Endometrium (tissue), 2 donors: ENCODE results near the gene PHACTR1.
"Not testable (repeated sequence)": the region's sequence is repeated elsewhere in the genome, so short reads cannot be mapped to it uniquely, and the experiment has no call there.

Experiments used
- FAIRE-seq: peaks from 2 replicates; lab custom pipeline; 2012; peaks lifted over from hg19 to GRCh38; lab: Jason Lieb, UNC
- donor health status: control.
- donor health status: control.

The PHACTR1 gene

DNA sequence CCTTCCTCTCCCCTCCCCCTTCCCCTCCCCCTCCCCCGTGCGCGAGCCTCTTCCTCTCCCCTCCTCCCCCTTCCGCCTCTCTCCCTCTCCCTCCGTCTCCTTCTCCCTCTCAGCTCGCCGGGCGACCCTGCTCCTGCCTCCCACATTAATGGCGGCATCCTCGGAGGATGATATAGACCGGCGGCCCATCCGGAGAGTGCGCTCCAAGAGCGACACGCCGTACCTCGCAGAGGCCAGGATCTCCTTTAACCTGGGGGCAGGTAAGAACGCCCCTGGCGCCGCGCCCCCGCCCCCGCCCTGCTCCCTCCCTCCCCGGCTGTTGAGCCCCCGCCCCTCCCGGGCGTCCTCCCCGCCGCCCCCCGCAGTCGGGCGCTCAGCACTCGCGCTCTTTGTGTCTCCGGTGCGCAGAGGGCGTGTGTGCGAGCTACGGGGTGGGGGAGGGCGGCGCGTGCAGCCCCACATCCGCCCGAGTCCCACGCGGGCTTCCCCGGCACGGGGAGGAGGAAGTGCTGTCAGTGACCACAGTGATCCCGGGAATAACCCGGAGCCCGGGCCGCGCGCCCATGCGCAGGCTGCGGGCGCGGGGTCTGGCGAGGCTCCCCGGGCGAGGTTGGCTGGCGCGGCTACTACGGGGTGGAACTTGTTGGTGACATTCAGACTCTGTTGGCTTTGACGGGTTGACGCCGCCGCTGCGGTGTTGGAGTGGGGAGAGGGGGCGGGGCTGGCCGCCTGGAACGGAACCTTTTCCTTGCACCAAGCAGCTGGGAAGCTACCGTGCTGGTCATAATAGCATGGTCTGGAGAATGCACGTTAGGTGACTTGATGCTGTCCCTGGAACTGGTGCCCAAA, 33.2 kb downstream of the PHACTR1 start:
- no peak for FAIRE-seq

DNA sequence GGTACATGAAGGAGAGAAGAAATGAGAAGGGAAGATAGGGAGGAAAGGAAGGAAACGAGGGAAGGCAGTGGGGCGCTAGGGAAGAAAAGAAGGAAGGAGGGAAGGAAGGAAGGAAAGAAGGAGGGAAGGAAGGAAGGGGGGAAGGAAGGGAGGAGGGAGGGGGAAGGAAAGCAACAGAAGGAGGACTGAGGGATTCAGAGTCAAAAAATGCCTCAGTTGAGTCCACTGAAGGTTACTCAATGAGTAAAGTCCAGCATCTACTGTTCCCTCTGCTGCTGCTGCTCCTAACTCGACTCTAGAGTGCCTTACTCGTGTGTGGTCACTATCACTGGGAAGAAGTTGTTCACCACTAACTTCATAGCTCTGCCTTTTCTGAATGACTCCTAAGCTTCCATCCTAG, 33.8 kb downstream of the PHACTR1 start:
- FAIRE-seq = no peak

DNA sequence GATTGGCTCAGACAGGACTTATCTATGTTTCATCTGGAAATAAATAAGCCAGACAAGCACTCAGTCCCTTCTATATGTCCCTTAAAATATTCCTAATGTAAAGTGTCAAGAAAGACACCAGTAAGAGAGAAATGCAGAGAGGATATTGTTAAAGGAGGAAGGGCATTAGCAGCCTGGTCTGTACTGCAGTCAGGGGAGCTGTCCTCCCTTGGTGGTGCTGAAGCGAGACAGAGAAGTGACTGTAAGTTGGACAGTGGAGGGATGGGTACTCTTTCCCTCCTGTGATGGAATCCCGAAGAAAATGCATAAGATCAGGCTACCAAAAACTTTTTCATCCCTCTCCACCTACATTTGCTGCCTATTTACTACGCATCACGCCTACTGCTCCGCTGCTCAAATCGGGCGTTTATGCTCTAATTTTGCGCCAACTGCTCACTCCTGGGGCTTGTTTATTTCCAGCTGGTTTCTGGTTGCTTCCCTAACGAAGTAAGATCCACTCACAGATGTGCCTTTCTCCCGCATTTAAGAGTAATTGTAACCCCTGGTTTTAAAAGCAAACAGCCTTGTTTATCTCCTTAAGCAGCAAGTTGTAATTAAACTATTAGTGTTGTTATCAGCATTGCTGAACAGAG, 35.2 kb downstream of the PHACTR1 start:
- FAIRE-seq = no peak

DNA sequence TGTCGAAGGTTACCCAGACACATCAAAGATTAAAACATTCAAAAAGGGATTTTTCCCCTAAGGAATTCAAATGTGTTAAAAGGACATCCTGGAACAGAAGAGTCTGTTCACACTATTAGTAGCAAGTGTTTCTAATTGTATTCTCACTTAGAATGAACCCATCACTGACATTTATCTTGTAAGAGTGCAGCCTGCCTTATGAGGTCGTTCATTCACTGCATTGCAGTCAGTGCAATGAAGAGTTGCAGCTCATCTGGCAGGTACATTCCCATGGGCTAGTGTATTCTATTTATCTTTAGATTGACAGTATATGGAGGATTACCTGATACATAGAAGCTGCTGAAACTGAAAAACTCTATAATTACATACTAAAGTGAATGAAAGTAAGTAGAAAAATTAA, 36.5 kb downstream of the PHACTR1 start:
- no peak for FAIRE-seq

DNA sequence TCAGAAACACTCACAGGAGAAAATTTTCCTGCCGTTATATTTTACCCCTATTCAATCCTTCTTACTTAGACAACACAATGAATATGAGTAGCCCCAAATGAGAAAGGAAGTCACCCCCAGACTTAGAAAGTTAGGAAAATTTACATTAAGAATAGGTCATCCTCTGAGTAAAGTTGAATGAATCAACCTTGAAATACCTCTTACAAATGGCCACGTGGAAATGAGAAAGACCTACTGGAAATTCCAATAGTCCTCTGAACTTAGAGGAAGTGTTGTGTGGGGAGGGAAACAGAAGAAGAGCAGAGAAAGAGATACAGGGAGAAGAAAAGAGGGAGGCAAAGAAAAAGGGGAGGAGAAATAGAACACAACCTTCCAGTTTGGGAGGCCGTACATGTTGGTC, 43.7 kb downstream of the PHACTR1 start:
- no peak for FAIRE-seq

DNA sequence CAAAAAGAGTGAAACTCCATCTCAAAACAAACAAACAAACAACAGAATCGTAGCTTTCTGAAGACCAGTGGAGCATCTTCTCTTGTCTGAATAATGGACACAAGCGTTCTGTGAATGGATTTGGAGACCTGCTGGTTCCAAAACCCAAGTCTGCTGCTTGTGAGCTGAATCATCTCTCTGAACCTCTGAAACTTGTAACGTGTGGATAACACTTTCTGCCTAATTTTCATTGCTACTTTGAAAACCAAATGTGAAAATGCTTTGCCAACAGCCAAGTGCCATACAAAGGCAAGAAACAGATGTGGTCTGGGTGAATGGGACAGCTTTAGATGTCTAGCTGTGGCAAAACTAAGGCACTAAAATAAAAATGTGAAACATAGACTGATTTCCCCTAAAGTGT, 44.3 kb downstream of the PHACTR1 start:
- no peak for FAIRE-seq

DNA sequence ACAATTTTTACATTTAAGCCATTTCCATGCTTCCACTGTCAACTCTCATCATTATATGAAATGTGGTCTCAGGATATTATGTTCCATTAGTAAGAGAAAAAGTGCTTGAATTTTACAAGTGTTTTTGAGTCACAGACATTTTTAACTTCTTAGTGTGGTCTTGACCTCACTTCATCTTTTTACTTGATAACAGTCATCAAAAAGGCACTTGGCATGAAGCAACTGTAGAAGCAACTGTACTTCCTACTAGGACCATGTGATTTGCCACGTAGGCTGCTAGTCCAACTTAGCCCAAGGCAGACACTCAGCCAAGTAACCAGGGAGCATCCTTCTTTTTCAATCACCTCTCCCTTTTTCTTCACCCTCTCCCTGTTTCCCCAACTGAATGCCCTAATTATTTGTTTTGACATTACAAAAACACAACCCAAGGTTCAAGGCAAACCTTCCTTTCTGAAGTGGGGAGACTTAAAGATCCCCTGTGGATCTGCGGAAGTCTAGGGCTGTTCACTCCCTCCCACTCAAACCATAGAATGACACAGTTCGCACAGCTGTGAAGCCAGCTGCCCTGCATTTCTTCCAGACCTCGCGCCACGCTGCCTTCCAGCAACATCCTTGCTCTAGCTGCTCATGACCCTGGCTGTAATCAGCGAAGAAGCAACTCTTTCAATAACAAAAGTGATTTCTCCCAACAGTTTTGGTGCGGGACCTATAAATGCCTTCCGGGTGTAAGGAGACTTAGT, 45.0 kb downstream of the PHACTR1 start:
- no peak for FAIRE-seq

DNA sequence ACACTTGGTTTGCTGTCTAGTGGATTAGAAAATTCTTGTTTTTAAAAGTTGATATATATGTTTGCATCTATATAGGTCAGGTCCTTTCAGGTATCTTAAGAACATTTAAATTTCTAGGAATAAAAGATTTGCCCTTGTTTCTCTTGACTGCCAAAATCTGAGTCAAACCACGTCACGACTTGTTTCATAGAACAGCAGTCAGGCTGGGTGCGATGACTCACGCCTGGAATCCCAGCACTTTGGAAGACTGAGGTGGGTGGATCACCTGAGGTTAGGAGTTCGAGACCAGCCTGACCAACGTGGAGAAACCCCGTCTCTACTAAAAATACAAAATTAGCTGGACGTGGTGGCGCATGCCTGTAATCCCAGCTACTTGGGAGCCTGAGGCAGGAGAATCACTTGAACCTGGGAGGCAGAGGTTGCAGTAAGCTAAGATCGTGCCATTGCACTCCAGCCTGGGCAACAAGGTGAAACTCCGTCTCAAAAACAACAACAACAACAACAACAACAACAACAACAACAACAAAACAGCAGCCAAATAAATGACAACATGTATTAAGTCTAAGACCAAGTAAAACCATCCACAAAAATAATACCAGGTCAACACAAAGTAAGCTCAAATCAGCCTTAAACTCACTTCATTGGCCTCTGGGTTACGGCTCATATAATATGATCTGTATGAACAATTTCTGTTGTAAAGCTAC, 46.3 kb downstream of the PHACTR1 start:
- not testable (repeated sequence) for FAIRE-seq

DNA sequence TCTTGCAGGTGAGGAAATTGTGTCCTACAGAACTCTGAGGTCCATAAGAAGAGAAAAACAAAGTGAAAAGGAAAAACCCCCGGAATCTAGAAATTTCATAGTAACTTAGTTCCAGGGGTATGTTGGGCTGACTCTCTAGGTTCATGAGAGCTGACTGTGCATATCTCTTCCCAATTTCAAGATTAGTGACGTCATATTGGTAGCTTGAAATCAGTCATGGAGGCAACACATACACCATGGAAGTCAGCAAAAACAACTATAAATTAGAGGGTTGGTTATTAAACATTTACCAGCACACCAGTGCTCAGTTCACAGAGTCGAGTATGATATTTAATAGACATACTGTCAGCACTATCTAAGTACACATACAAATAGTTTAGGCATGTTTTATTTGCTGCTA, 49.8 kb downstream of the PHACTR1 start:
- no peak for FAIRE-seq

- no peak for FAIRE-seq
Measured at GRCh38 chr6:12767016-12767415, 50.4 kb downstream of the PHACTR1 start.

DNA sequence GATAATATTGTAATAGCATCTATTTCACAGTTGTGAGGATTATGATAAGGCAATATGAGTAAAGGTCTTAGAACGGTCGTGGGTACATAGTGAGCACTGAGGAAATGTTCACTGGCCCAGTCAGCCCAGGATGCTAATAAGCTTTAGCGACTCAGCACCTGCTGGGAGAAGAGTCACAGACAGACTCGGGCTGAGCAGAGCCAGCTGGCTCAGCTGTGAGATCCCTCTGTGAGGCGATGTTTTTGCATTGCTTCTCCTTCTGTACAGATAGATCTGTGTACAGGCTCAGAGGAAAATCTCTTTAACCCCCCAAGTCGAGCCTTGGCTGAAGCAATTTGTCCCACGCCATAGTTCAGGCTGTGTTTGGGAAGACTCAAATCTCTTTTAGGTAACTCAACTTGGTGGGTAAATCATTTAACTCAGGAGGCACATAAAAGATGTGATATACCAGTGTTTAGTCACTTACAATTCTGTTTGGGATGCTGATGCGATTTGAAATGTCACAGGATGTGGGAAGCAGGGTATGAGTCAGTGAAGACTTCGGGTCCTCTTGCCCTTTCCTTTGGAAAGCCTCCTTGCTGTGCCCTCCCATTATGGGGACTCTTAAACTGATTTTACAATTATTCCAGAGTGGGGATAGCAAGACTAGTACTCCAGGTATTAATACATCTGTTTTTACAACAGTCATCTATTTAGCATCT, 53.1 kb downstream of the PHACTR1 start:
- FAIRE-seq = no peak

GRCh38 chr6:12772416-12772815, 55.8 kb downstream of the PHACTR1 start:
- no peak for FAIRE-seq

GRCh38 chr6:12776291-12776690, 59.7 kb downstream of the PHACTR1 start:
- FAIRE-seq = no peak

DNA sequence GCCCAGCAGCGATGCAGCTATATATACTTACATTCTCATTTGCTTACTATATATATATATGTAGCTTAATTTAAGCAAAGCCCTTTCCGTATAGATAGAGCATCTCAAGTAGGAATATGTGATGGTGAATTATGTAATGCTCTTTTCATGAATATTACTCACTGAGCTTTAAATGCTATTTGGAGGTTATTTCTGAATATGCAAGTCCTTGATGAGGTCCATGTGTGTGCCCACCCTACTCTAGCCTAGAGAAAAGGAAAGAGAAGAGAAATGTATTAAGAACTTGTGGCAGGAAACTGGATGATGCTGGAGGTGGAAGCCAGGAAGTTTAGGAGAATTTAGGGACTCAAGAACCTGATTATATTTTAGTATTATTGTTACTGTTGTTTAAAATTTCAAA, 63.2 kb downstream of the PHACTR1 start:
- no peak for FAIRE-seq

DNA sequence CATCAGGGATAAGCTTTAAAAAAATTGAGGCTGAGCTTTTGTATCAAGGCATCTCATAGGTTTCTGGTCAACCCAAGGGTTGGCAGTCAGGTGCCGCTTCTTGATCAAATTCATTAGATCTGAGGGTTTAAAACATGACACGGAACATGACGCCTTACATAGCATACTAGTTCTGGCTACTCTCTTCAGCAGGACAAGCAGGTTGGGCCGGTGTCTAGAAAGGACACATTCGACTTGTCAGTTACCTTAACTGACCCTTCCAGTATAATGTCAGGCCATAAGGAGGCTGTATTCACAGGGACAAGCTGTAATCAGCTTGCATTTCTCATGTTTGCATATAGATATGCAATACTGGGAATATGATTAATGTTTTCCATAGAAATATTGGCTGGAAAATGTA, 65.6 kb downstream of the PHACTR1 start:
- FAIRE-seq = no peak

DNA sequence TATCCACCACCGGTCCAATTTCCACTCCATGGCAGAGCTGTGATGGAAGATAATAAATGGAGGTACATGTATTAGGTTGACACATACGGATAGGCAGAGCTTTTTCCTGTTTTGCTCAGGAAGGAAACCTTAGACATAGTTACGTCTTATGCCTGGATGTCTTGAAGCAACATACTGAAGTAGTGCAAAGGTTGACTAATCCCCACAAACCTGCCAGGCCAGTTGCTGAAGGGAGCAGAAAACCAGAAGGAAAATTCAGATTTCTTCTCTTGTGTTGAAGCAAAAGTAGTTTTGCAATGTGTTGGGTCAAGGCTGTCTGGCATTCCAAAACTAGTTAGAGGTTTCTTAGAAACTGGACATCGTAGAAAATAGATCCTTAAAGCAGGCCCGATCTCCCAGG, 68.7 kb downstream of the PHACTR1 start:
- no peak for FAIRE-seq

DNA sequence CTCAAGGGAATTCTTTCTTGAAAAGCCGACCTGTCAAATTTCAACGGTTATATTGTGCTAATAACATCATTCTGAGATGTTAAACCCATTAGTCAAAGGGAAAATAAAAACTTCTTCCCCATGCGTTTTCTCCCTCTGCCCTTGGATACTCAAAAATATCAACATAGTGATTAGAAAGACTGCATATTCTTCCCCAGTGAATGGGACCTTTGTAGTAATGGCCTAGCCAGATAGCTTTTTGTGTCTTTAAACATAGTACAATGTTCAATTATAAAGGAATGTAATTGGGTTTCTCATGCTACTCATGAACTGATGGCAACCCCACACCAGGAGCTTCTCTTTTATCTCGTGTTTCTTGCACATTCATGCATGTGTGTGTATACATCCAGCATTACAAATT, 69.4 kb downstream of the PHACTR1 start:
- FAIRE-seq = no peak

DNA sequence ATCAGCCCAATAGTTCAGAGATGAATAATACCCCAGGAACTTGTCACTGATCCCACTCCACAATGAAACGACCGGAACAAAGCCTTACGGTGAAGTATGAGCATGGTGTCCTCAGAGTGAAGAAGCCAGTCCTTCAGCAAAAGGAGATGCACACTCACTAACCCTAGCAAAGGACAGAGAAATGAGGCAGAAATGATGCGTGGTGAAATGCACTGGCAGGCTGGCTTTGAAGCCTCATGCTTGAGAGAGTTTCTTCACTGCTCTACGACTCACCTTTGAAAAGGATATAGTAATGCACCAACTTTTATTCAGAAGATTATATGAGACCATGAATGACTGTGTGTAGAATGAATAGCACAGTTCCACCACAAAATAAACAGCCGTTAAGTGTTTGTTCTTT, 74.8 kb downstream of the PHACTR1 start:
- FAIRE-seq = no peak

DNA sequence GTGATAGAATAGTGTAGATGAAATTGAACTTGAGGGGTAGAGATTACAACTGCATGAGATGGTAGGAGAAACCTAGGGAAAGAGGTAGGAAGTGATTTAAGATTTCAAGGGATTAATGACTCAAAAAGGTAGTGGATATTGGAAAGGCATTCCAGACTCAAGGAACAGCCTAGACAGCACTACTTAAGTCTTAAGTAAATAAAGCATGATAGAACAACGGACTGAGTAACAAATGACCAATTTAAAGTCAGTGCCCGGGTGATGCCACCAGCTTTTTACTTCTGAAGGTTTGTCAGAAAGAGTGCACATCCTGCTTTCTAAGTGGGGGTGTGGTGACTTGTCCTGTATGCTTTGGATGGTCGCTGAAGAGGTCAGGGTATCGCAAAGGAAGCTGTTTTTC, 81.8 kb downstream of the PHACTR1 start:
- FAIRE-seq = no peak

- no peak for FAIRE-seq
Measured at GRCh38 chr6:12800120-12800519, 83.6 kb downstream of the PHACTR1 start.

DNA sequence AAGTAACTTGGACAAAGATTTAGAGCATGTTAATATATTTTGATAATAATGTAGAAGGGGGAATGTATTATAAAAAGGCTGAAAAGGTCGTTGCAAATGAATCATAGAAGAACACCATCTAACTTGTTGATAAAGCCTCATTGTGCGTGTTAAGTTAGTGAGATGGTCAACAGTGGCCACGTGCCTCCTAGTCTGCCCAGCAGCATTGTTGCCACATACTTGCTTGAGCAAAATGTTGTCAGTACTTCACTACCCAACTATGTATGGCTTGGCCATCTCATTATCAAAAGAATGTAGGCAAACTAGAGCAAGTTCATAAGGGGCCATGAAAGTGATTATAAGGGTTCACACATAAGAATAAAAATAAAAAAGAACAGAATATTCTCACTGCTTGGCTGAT, 84.6 kb downstream of the PHACTR1 start:
- FAIRE-seq = no peak

- no peak for FAIRE-seq
Measured at GRCh38 chr6:12802440-12802839, 85.9 kb downstream of the PHACTR1 start.
